Neural progenitor cell (in vitro differentiated cells): Measurements from ENCODE around the gene ANK3.

Source experiments
- CTCF ChIP-seq: fragments of 200-600 bp; sonication (generic); IDR thresholded peaks from 2 replicates; pipeline ENCODE4 v1.5.1; 2017; ENCODE audit warnings: antibody characterized with exemption, mild to moderate bottlenecking
- EZH2 ChIP-seq: fragments of 200-600 bp; sonication (generic); IDR thresholded peaks from 2 replicates; pipeline ENCODE4 v1.6.1; 2017; ENCODE audit warnings: antibody characterized with exemption, mild to moderate bottlenecking, moderate library complexity
- EZH2phosphoT487 ChIP-seq: fragments of 200-600 bp; sonication (generic); IDR thresholded peaks from 2 replicates; pipeline ENCODE4 v1.6.1; 2017; ENCODE audit warnings: antibody characterized with exemption

GRCh38 chr10:60167050-60167449 lies 222.6 kb downstream of the ANK3 start:
- TF ChIP-seq CTCF (no peak), EZH2 (no peak), EZH2phosphoT487 (no peak)
